ENCODE results near the gene ABCG2.

GRCh38 chr4:88059766-88060165, 98.7 kb downstream of the ABCG2 start:
- TF ChIP-seq EZH2 (IDR thresholded peaks at IDR 0.05; ENCODE audit: low read length) (no peak), CTCF (optimal IDR thresholded peaks at IDR 0.05 in 1 of 3, IDR thresholded peaks at IDR 0.05 in 1 of 3, conservative IDR thresholded peaks at IDR 0.05 in 1 of 3; ENCODE audit: extremely low read depth in 1 of 3, insufficient read depth in 2 of 3, low read length in 3 of 3) (no peak)

Measured in keratinocyte (primary cell).